Measurements from ENCODE around the gene DEPP1. TPM values are rescaled to one million over a fixed set of nuclear protein-coding genes. Genes with fewer than 3 reads are reported as not detected.

Gene DEPP1
- total and polyA plus RNA-seq, 2 donors (not counting 1 experiment from before 2014, with no cell fraction given), result not detected

- H2AFZ ChIP-seq (ENCODE audit: insufficient read depth, low read depth, low read length, poor library complexity, severe bottlenecking), result no peak overlapping the region
- TF ChIP-seq CTCF (IDR thresholded peaks at IDR 0.05), result no peak
- TF ChIP-seq EZH2 (IDR thresholded peaks at IDR 0.05; ENCODE audit: borderline replicate concordance, insufficient read depth, low read depth, low read length, poor library complexity, severe bottlenecking), result no peak
- H3K9ac ChIP-seq (ENCODE audit: low read length), result no peak overlapping the region
- Mint-ChIP-seq H3K4me3 (no peak overlapping the region), H3K27me3 (no peaks in the 10 kb centered on the region), H3K9me3 (ENCODE audit: insufficient read depth) (peaks cover 2% of the 10 kb centered on the region), H3K27ac (no peak overlapping the region), H3K4me1 (no peaks in the 10 kb centered on the region)
- intact Hi-C loops (cut with micrococcal nuclease), result no loop called here
- ATAC-seq (ENCODE audit: low read depth) (no peak), DNase-seq (no peak)
- 82% methylated on average over 9 of the region's 9 CpGs for WGBS (ENCODE audit: insufficient coverage)
- ChIA-PET POLR2A (interaction anchor here (1.2 kb wide), 1 partner anchor 45 kb away, joined by 4 read pairs; the partner anchor contains the start of gene DEPP1), CTCF (interaction anchor here (0.6 to 6.4 kb wide), 17 partner anchors 9 to 301 kb away, joined by 3 to 93 read pairs (median 5); partner anchors contain the start of genes DEPP1, RASSF4 and ZNF22)
- no peak overlapping the region for H3K27ac ChIP-seq (ENCODE audit: low read length in 2 of 2)
- H3K4me2 ChIP-seq (replicated peaks; ENCODE audit: low read depth, low read length, poor library complexity, severe bottlenecking), result no peak overlapping the region
- H3K36me3 ChIP-seq (replicated peaks in 1 of 2; ENCODE audit: control extremely low read depth in 1 of 2, control insufficient read depth in 1 of 2, extremely low read depth in 1 of 2, insufficient read depth in 2 of 2, low read length in 1 of 2), result no peaks in the 10 kb centered on the region
- H3K27me3 ChIP-seq (replicated peaks in 1 of 4; ENCODE audit: control extremely low read depth in 1 of 4, control insufficient read depth in 3 of 4, insufficient read depth in 4 of 4, low read length in 3 of 4), result no peaks in the 10 kb centered on the region
- no peak overlapping the region for H3K4me3 ChIP-seq (ENCODE audit: control extremely low read depth in 1 of 5, extremely low read depth in 1 of 5, insufficient read depth in 1 of 5, low read depth in 2 of 5, low read length in 4 of 5)
- no peaks in the 10 kb centered on the region for H3K79me2 ChIP-seq (ENCODE audit: control insufficient read depth, insufficient read depth, low read length)
- H3K4me1 ChIP-seq (ENCODE audit: control insufficient read depth in 2 of 2, insufficient read depth in 2 of 2, low read length in 2 of 2), result peaks cover 0 to 8% of the 10 kb centered on the region in 2 donors
- no peaks in the 10 kb centered on the region for H3K9me3 ChIP-seq (ENCODE audit: control extremely low read depth in 1 of 3, control insufficient read depth in 2 of 3, insufficient read depth in 1 of 3, low read length in 2 of 3)
- H4K20me1 ChIP-seq (ENCODE audit: control insufficient read depth, insufficient read depth, low read length, poor library complexity, severe bottlenecking), result no peaks in the 10 kb centered on the region
Measured at GRCh38 chr10:44933451-44934321, 44.9 kb downstream of the DEPP1 start.
